ACHN (cell line): ENCODE results near the gene EVPL.

Experiments used
- DNase-seq: peaks from one replicate; pipeline ENCODE4 v3.0.0-alpha.2; 2015
- in situ Hi-C: cut with HindIII; loops from 2 replicates; pipeline ENCODE4 v1.10.0; 2017; ENCODE audit warnings: low sequenced_read_pairs, low pct_ligation_motif_present, low pct_unique_long_range_greater_than_20kb

The EVPL gene

DNA sequence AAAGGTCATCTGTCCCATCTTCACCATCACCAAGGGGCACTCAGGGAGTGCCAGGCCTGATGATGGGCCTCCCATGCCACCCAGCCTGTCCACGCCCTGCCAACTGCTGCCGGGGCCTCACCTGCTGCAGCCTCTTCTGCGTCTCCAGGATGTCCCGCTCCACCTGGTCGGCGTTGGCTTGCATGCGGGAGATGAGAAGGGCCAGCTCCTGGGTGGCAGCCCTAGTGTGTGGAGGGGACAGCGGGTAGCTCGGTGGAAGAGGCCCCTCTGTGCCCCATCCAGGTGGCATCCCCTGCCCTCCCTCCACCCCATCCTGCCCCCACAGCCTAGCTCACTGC lies 3.2 kb downstream of the EVPL start:
- in situ Hi-C loops, result no loop called here
- DNase-seq, result no peak

DNA sequence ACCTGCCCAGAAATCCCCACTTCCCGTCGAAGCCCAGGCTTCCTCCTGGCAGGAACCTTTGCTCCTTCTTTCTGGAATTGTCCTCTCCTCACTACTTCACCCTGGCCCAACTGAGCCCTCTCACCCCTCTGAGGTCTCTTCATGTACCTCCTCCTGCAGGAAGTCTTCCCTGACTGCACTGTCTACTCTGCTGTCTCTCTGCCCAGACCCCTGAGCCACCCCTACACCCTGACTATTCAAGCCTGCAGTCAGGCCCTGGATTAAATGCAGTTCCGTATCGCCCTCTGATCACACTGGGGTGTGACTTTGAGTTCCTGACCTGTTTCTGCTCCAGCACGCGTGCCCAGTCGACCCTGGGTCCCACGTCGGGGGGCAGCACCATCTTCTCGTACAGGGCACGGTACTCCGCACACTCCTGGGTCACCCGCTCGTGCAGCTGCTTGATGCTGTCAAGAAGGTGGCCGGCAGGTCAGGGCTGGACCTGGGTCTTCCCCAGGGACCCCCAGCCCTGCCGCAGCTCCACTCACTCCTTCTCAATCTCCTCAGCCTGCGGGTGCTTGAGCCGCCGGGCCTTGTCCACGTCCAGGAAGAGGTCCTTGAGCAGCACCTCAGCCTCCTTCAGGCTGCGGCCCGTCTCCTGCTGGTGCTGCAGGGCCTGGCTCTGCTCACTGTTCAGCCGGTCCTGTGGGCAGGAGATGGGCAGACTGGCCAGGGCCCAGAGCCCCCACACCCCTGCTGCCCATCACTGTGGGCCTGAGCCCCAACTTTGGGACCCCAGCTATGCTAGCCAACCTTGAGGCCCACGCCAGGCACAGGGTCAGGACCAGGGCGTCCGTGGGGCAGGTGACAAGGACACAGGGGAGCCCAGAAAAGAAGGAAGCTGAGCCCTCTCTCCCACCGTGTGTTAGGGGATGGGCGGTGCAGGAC lies 3.9 kb downstream of the EVPL start:
- in situ Hi-C loops, result no loop called here
- DNase-seq, result no peak

DNA sequence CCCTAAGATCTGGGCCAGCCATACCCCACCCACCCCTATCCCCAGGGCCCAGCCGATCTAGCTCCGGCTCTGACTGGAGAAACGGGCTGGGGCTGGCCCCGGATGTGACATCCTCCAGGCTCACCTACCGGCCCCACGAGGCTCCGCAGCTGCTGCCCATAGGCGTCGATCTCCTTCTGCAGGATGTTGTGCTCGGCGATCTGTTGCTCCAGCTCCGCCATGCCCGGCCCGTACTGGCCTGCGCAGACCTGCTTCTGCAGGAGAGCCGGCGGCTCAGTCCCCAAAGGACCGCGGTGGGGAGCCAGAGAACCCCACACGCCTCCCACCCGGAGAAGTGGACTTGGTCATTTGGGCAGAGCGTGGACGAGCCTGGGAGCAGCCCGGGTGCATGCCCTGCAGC lies 4.8 kb downstream of the EVPL start:
- in situ Hi-C loops, result no loop called here
- DNase-seq, result no peak

- DNase-seq, result no peak
- in situ Hi-C loops, result no loop called here
Observed at GRCh38 chr17:76019833-76020467, 7.2 kb downstream of the EVPL start.

- in situ Hi-C loops, result no loop called here
- DNase-seq, result no peak
Observed at GRCh38 chr17:76018801-76019200, 8.3 kb downstream of the EVPL start.

GRCh38 chr17:76018340-76018680 lies 8.8 kb downstream of the EVPL start:
- in situ Hi-C loops, result no loop called here
- DNase-seq, result no peak

GRCh38 chr17:76017481-76018339 lies 9.4 kb downstream of the EVPL start:
- DNase-seq, result no peak
- in situ Hi-C loops, result no loop called here

DNA sequence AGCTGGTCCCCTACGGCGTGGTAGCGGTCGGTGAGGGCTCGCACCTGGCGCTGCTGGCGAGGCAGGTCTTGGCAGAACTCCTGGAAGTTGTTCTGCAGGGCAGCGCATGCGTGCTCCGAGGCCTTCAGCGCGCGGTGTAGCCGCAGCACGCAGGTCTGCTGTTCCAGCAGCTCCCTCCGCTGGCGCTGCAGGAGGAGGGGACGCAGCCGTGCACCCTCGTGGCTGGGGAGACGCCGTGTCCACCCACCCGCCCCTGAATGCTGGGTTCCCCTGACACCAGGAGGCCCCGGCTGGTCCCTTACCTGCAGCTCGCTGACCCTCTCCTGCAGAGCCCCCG lies 12.2 kb downstream of the EVPL start:
- no peak for DNase-seq
- in situ Hi-C loops, result no loop called here

DNA sequence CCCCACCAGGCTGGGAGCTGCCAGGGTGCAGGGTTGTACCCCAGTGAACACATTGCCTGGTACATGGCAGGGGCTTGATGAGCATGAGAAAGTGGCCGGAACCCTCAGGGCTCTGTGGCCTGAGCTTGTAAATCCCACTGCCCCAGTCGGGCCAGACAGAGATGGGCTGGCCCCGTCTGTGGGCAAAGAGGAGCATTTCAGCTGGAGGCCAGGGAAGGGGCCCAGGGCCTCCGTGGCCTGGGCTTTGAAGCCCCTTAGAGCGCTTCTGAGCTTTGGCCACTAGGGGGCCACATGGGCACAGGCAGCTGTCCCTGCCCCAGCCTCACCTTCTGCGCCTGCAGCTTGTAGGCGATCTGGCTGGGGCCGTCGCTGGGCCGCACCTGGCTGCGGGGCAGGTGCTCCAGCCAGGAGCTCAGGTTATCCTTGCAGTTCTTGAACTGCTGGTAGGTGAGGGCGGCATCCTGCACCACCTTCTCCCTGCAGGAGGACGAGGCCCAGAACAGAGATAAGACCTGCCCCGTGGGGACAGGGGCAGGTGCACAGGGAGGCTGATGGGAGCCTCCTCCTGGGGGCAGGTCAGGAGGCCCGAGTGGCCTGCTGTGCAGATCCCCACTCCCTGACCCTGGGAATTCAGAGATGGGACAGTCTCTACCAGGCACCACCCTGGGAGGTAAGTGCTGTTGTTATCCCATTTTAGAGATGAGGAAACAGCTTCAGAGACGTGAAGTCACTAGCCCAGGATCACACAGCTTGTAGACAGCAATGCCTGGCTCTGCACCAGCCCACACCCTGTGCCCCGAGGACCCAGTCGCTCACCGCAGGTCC lies 12.8 kb downstream of the EVPL start:
- peak; percentile 68 for DNase-seq
- in situ Hi-C loops, result no loop called here

GRCh38 chr17:76013377-76013932 lies 13.7 kb downstream of the EVPL start:
- in situ Hi-C loops, result no loop called here
- no peak for DNase-seq

GRCh38 chr17:76011951-76012350 lies 15.2 kb downstream of the EVPL start:
- DNase-seq, result no peak
- in situ Hi-C loops, result no loop called here

DNA sequence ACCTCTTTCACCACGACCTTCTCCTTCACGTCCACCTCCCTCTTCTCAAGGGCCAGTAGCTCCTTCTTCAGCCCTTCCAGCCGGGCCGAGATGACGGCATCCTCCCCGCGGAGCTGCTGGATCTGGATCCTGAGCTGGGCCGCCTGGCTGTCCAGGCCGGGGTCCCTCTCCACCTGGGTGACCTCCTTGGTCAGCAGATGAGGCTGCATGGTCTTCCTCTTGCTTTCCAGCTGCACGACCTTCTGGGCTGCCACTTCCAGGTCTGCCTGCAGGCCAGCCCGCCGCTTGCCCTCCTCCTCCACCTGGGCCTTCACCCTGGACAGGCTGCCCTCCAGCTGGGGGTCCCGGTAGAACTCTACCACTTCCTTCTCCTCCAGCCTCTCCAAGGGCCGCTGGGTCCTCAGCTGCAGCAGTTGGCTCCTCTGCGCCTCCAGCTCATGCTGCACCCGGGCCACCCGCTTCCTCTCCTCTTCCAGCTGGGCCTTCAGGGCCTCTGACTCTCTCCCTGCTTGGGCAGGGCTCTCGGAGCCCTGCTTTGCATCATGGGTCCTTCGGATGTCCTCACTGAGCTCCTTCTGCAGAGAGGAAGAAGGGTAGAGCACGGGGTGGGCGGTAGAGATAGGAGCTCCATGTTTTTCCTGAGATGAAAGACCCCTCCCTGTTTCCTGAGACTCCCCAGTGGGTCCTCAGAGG lies 17.0 kb downstream of the EVPL start:
- no peak for DNase-seq
- in situ Hi-C loops, result no loop called here

GRCh38 chr17:76009447-76009846 lies 17.7 kb downstream of the EVPL start:
- in situ Hi-C loops, result no loop called here
- DNase-seq, result no peak

- in situ Hi-C loops, result no loop called here
- no peak for DNase-seq
Observed at GRCh38 chr17:76008630-76009425, 18.3 kb downstream of the EVPL start.

DNA sequence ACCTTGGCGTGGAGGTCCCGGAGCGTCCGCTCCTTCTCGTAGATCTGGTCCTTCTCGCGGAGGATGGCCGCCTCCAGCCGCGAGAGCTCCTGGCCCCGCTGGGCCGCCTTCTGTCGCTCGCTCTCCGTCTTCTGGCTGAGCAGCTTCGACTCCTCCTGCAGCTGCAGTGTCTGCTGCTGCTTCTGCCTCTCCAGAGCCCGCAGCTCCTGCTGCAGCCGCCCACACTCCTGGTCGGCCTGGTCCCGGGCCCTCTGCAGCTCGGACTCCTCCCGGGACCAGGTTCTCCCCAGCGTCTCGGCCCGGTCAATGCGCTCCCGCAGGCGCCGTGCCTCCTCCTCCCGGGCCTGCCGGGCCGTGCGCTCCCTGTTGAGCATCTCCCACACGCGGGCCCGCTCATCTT lies 18.9 kb downstream of the EVPL start:
- in situ Hi-C loops, result no loop called here

DNA sequence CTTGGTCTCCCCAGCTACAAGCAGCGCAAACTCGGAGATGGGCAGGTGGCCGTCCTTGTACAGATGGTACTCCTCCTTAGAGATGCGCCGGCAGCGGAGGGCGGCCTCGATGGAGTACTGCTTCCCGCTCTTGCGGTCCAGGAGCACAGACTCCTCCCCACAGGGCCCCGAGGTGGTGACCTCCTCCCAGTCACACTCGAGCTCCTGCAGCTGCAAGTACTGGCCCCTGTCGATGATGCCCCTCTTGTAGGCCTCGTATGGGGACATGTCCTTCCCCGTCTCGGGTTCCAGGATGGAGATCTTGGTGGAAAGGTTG lies 19.3 kb downstream of the EVPL start:
- in situ Hi-C loops, result no loop called here
- DNase-seq, result no peak

More for the DNA sequence above, 18.9 kb downstream of the EVPL start:
- no peak for DNase-seq

GRCh38 chr17:76007131-76007849 lies 19.8 kb downstream of the EVPL start:
- DNase-seq, result no peak
- in situ Hi-C loops, result no loop called here
